ENCODE measurements around the gene SELENOO.
"Not testable (repeated sequence)": the region's sequence is repeated elsewhere in the genome, so short reads cannot be mapped to it uniquely, and the experiment has no call there.

Gene SELENOO

DNA sequence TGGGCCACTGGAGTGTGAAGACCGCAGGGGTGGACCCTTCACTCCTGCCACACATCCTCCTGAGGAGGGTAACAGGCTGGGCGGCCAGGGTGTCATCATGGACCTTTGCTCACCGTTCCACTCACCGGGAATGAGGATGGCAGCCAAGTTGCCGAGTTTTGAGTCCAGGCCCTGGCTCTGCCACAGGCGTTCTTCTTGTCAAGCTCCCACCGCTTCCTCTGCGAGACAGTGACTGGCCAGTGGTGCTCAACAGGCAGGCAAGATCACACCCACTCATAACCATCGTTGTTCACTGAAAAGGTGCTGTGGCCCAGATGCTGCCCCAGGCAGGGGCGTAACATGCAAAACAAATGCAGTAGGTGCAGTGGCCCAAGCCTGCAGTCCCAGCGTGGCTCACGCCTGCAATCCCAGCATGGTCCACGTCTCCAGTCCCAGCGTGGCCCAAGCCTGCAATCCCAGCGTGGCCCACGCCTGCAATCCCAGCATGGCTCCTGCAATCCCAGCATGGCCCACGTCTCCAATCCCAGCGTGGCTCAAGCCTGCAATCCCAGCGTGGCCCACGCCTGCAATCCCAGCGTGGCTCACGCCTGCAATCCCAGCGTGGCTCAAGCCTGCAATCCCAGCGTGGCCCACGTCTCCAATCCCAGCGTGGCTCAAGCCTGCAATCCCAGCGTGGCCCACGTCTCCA is 35.2 kb upstream of the SELENOO start:
- no peak overlapping the region for H3K27ac ChIP-seq (ENCODE audit: low read length)
- no peaks in the 10 kb centered on the region for H3K9me3 ChIP-seq (ENCODE audit: control insufficient read depth, insufficient read depth, low read length)
- H3K4me1 ChIP-seq (ENCODE audit: control insufficient read depth, insufficient read depth, low read length) = no peaks in the 10 kb centered on the region
- H3K27me3 ChIP-seq (ENCODE audit: control insufficient read depth, insufficient read depth, low read length) = peaks cover 5% of the 10 kb centered on the region
- H3K36me3 ChIP-seq (ENCODE audit: control insufficient read depth, insufficient read depth, low read length) = no peaks in the 10 kb centered on the region
- DNase-seq (ENCODE audit: low read depth, low spot score) = no peak
- WGBS (ENCODE audit: insufficient coverage, insufficient read length) = no CpG with 5 or more reads among the region's 28 CpGs
- no peak overlapping the region for H3K4me3 ChIP-seq (ENCODE audit: low read length)

GRCh38 chr22:50167689-50168489 is 32.9 kb upstream of the SELENOO start:
- Histone ChIP-seq H3K27ac (ENCODE audit: low read length) (no peak overlapping the region), H3K27me3 (ENCODE audit: control insufficient read depth, insufficient read depth, low read length) (peaks cover 5% of the 10 kb centered on the region), H3K4me1 (ENCODE audit: control insufficient read depth, insufficient read depth, low read length) (no peaks in the 10 kb centered on the region; the same call in 1 of the 2 replicates), H3K4me3 (ENCODE audit: low read length) (no peak overlapping the region), H3K36me3 (ENCODE audit: control insufficient read depth, insufficient read depth, low read length) (no peaks in the 10 kb centered on the region), H3K9me3 (ENCODE audit: control insufficient read depth, insufficient read depth, low read length) (no peaks in the 10 kb centered on the region)
- no peak for DNase-seq (ENCODE audit: low read depth, low spot score)
- WGBS (ENCODE audit: insufficient coverage, insufficient read length) = 100% methylated on average over 1 of the region's 11 CpGs

DNA sequence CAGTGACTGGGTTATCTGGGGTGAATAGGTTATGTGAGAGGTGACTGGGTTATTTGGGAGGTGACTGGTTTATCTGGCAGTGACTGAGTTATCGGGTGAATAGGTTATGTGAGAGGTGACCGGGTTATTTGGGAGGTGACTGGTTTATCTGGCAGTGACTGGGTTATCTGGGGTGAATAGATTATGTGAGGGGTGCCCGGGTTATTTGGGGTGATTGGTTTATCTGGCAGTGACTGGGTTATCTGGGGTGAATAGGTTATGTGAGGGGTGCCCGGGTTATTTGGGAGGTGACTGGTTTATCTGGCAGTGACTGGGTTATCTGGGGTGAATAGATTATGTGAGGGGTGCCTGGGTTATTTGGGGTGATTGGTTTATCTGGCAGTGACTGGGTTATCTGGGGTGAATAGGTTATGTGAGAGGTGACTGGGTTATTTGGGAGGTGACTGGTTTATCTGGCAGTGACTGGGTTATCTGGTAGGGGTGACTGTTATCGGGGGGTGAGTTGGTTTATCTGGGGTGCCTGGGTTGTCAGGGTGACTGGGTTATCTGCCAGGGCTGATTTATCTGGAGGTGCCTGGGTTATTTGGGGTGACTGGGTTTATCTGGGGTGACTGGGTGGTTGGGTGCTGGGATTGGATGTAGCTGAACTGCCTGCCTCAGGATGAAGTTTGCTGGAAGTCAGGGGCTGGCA is 32.2 kb upstream of the SELENOO start:
- not testable (repeated sequence) for H3K36me3 ChIP-seq (ENCODE audit: control insufficient read depth, insufficient read depth, low read length); H3K4me1 ChIP-seq (ENCODE audit: control insufficient read depth, insufficient read depth, low read length); DNase-seq (ENCODE audit: low read depth, low spot score); H3K27ac ChIP-seq (ENCODE audit: low read length); H3K27me3 ChIP-seq (ENCODE audit: control insufficient read depth, insufficient read depth, low read length); H3K9me3 ChIP-seq (ENCODE audit: control insufficient read depth, insufficient read depth, low read length); H3K4me3 ChIP-seq (ENCODE audit: low read length)
- no CpG with 5 or more reads among the region's 5 CpGs for WGBS (ENCODE audit: insufficient coverage, insufficient read length)

DNA sequence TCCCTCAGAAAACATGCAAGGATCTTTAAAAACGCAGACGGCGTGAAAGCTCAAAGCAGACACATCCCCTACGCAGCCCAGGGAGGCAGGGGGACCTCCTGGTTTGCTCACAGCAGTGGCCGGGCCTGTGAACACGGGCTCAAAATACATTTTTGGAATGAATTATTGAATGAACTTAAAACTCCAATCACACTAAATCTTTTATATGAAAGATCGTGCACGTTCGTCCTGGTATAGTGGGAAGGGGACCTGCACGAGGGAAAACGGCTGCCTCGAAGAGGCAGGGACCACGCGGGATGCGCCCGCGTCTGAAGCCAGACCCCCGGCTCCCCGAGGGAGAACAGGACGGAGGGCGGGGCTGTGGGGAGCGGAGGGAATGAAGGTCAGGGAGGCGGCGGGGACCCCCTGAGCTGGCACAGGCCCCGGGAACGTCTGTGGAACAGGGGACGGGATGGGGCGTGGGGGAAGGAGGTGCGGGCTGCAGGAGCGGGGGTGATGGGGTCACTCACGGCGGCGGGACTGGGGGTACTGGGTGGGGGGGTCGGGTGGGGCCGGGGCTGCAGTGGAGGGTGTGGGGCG is 31.5 kb upstream of the SELENOO start:
- Histone ChIP-seq H3K27me3 (ENCODE audit: control insufficient read depth, insufficient read depth, low read length) (peaks cover 5% of the 10 kb centered on the region), H3K36me3 (ENCODE audit: control insufficient read depth, insufficient read depth, low read length) (no peaks in the 10 kb centered on the region), H3K4me3 (ENCODE audit: low read length) (peak overlapping the region; percentile 73; the same call in 1 of the 2 replicates), H3K9me3 (ENCODE audit: control insufficient read depth, insufficient read depth, low read length) (no peaks in the 10 kb centered on the region), H3K27ac (ENCODE audit: low read length) (no peak overlapping the region), H3K4me1 (ENCODE audit: control insufficient read depth, insufficient read depth, low read length) (no peaks in the 10 kb centered on the region; the same call in 1 of the 2 replicates)
- DNase-seq (ENCODE audit: low read depth, low spot score) = no peak
- no CpG with 5 or more reads among the region's 36 CpGs for WGBS (ENCODE audit: insufficient coverage, insufficient read length)

DNA sequence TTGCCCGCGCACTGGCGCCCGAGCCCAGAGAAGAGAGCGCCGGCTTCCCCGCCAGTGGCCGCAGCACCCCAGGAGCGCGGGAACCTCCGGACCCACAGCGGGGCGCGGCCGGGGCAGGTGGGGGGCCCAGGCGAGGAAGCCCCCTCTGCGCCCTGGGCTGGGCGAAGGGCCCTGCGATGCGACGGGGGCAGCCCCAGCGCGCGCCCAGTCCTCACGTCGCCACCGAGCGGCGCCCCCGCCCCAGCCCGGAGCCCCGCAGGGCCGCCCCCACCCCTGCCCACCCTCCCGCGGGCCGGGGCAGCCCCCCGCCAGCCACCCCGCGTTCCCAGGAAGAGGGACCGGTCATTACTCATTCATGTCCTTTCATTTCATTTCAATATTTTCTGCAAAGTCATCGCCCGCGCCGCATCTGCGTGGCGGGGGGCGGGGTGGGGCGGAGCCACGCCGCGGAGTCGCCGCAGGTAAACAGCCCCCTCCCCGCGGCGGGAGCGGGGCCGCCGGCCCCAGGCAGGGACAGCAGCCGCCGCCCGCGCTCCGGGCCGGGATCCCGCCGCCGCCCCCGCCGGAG is 31.0 kb upstream of the SELENOO start:
- no CpG with 5 or more reads among the region's 70 CpGs for WGBS (ENCODE audit: insufficient coverage, insufficient read length)
- no peak for DNase-seq (ENCODE audit: low read depth, low spot score)
- H3K27me3 ChIP-seq (ENCODE audit: control insufficient read depth, insufficient read depth, low read length) = peaks cover 5% of the 10 kb centered on the region

DNA sequence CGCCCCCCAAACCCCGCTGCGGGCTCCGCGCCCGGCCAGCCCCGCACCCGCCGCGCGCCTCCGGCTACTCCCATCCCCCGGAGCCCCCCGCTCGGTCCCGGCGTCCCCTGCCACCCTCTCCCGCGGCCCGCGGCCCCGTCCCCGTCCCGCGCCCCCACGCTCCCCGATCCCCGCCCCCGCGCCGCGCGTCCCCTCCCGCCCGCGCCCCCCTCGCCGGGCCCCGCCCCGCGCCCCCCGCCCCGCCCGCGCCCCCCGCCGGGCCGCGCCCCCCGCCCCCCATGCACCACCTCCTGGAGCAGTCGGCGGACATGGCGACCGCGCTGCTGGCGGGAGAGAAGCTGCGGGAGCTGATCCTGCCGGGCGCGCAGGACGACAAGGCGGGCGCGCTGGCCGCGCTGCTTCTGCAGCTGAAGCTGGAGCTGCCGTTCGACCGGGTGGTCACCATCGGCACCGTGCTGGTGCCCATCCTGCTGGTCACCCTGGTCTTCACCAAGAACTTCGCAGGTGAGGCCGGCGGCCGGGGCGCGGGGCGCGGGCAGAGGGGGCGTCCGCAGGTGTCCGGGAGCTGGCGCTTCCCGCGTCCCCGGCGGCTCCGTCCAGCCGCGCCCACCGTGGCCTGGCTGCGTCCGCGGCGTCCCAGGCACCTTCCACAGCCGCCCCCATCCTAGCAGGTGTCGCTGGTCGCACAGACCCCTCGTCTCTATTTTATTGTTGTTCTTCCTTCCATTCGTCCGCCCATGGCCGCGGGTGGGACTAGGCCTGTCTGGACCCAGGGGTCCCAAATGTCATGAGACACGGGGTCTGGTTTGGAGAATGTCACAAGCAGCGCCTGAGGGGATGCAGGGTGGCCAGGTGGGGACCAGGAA is 30.1 kb upstream of the SELENOO start, which contains the start of gene PANX2:
Gene PANX2 (plus strand): TSS at position 279 of the 866 bp plus-strand sequence. CDS start 0 bp downstream, at position 279.
- Histone ChIP-seq H3K27me3 (ENCODE audit: control insufficient read depth, insufficient read depth, low read length) (peaks cover 5% of the 10 kb centered on the region), H3K36me3 (ENCODE audit: control insufficient read depth, insufficient read depth, low read length) (no peaks in the 10 kb centered on the region), H3K4me1 (ENCODE audit: control insufficient read depth, insufficient read depth, low read length) (no peaks in the 10 kb centered on the region; the same call in 1 of the 2 replicates), H3K27ac (ENCODE audit: low read length) (no peak within 1 kb of the TSS), H3K9me3 (ENCODE audit: control insufficient read depth, insufficient read depth, low read length) (no peaks in the 10 kb centered on the region), H3K4me3 (ENCODE audit: low read length) (peak within 1 kb of the TSS; percentile 78; the same call in 1 of the 2 replicates)
- no CpG with 5 or more reads among the region's 105 CpGs for WGBS (ENCODE audit: insufficient coverage, insufficient read length)
- DNase-seq (ENCODE audit: low read depth, low spot score) = no peak

More for the DNA sequence above, 31.0 kb upstream of the SELENOO start:
- Histone ChIP-seq H3K4me1 (ENCODE audit: control insufficient read depth, insufficient read depth, low read length) (no peaks in the 10 kb centered on the region; the same call in 1 of the 2 replicates), H3K9me3 (ENCODE audit: control insufficient read depth, insufficient read depth, low read length) (no peaks in the 10 kb centered on the region), H3K36me3 (ENCODE audit: control insufficient read depth, insufficient read depth, low read length) (no peaks in the 10 kb centered on the region), H3K27ac (ENCODE audit: low read length) (no peak overlapping the region), H3K4me3 (ENCODE audit: low read length) (peak overlapping the region; percentile 73; the same call in 1 of the 2 replicates)

- peak overlapping the region; percentile 78; the same call in 1 of the 2 replicates for H3K4me3 ChIP-seq (ENCODE audit: low read length)
- no peaks in the 10 kb centered on the region for H3K36me3 ChIP-seq (ENCODE audit: control insufficient read depth, insufficient read depth, low read length)
- no CpG with 5 or more reads among the region's 15 CpGs for whole genome bisulfite sequencing (ENCODE audit: insufficient coverage, insufficient read length)
- no peak for DNase-seq (ENCODE audit: low read depth, low spot score)
- H3K4me1 ChIP-seq (ENCODE audit: control insufficient read depth, insufficient read depth, low read length) = no peaks in the 10 kb centered on the region; the same call in 1 of the 2 replicates
- H3K9me3 ChIP-seq (ENCODE audit: control insufficient read depth, insufficient read depth, low read length) = no peaks in the 10 kb centered on the region
- peaks cover 5% of the 10 kb centered on the region for H3K27me3 ChIP-seq (ENCODE audit: control insufficient read depth, insufficient read depth, low read length)
- H3K27ac ChIP-seq (ENCODE audit: low read length) = no peak overlapping the region
Measured at GRCh38 chr22:50171319-50171964, 29.4 kb upstream of the SELENOO start.

DNA sequence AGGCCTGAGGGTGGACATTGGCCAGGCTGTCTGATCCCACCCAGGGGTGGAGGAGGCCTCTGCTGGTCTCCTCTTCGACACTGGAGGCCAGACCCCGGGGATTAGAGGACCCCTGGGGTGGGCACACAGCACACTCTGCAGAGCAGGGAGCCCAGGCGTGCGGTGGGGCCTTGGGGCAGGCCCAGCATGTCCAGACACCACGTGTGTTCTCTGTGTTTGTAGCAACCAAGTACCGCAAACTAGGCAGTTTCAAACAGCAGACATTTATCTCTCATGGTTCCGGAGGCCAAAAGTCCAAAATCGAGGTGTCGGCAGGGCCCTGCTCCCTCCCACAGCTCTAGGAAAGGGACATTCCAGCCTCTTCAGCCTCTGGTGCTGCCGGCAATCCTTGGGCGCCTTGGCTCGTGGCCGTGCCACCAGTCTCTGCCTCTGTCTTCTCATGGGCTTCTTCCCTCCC is 28.8 kb upstream of the SELENOO start:
- Histone ChIP-seq H3K27ac (ENCODE audit: low read length) (no peak overlapping the region), H3K4me3 (ENCODE audit: low read length) (no peak overlapping the region), H3K36me3 (ENCODE audit: control insufficient read depth, insufficient read depth, low read length) (no peaks in the 10 kb centered on the region; the same call in 1 of the 2 replicates), H3K27me3 (ENCODE audit: control insufficient read depth, insufficient read depth, low read length) (peaks cover 5% of the 10 kb centered on the region), H3K9me3 (ENCODE audit: control insufficient read depth, insufficient read depth, low read length) (no peaks in the 10 kb centered on the region), H3K4me1 (ENCODE audit: control insufficient read depth, insufficient read depth, low read length) (no peaks in the 10 kb centered on the region; the same call in 1 of the 2 replicates)
- DNase-seq (ENCODE audit: low read depth, low spot score) = no peak
- WGBS (ENCODE audit: insufficient coverage, insufficient read length) = no CpG with 5 or more reads among the region's 13 CpGs
